ENCODE results near the gene RCN1. TPM values are rescaled to one million over a fixed set of nuclear protein-coding genes. Genes with fewer than 3 reads are reported as not detected.

The RCN1 gene
- total RNA-seq, 1 donor, result 405 TPM

DNA sequence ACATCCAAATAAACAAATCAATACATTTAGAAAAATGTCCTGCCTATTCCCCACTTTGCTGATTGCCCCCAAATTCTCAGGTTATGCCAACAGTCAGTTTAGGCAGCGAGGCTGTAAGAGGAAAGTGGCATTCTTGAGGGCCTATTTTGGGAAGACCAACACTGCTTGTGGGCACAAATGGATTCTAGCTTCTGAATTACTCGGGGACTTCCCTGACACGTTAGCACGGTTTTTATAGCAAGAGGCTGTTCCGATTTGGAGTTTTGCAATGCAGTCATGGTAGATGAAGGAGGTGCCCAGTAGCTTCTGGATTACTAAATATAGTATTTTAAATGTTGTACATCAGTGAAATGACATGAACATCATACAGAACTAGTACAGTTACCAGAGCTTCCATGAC is 13.1 kb downstream of the RCN1 start:
- no peak overlapping the region for H3K27ac ChIP-seq (ENCODE audit: low read depth, low read length)
- no peak overlapping the region for H3K4me2 ChIP-seq (ENCODE audit: insufficient read depth, low read length)
- H3K4me3 ChIP-seq (ENCODE audit: insufficient read depth, low read length), result no peak overlapping the region
- peaks cover 31% of the 10 kb centered on the region for H4K20me1 ChIP-seq (ENCODE audit: insufficient read depth, low read length)
- H3K36me3 ChIP-seq (ENCODE audit: insufficient read depth, low read length), result peaks cover 69% of the 10 kb centered on the region
- TF ChIP-seq, protein P1, sequence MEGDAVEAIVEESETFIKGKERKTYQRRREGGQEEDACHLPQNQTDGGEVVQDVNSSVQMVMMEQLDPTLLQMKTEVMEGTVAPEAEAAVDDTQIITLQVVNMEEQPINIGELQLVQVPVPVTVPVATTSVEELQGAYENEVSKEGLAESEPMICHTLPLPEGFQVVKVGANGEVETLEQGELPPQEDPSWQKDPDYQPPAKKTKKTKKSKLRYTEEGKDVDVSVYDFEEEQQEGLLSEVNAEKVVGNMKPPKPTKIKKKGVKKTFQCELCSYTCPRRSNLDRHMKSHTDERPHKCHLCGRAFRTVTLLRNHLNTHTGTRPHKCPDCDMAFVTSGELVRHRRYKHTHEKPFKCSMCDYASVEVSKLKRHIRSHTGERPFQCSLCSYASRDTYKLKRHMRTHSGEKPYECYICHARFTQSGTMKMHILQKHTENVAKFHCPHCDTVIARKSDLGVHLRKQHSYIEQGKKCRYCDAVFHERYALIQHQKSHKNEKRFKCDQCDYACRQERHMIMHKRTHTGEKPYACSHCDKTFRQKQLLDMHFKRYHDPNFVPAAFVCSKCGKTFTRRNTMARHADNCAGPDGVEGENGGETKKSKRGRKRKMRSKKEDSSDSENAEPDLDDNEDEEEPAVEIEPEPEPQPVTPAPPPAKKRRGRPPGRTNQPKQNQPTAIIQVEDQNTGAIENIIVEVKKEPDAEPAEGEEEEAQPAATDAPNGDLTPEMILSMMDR (IDR thresholded peaks at IDR 0.05; ENCODE audit: extremely low read depth, low read depth, low read length), result no peak
- H2AFZ ChIP-seq (ENCODE audit: low read length), result no peak overlapping the region
- DNase-seq (ENCODE audit: insufficient read length, low spot score, missing footprints), result no peak
- H3K79me2 ChIP-seq (ENCODE audit: insufficient read depth, low read length), result peaks cover 18% of the 10 kb centered on the region
- H3K9me3 ChIP-seq (ENCODE audit: low read depth, low read length), result no peaks in the 10 kb centered on the region
- peaks cover 5% of the 10 kb centered on the region for H3K4me1 ChIP-seq (ENCODE audit: insufficient read depth, low read length)
- no peaks in the 10 kb centered on the region for H3K27me3 ChIP-seq (ENCODE audit: insufficient read depth, low read length)

DNA sequence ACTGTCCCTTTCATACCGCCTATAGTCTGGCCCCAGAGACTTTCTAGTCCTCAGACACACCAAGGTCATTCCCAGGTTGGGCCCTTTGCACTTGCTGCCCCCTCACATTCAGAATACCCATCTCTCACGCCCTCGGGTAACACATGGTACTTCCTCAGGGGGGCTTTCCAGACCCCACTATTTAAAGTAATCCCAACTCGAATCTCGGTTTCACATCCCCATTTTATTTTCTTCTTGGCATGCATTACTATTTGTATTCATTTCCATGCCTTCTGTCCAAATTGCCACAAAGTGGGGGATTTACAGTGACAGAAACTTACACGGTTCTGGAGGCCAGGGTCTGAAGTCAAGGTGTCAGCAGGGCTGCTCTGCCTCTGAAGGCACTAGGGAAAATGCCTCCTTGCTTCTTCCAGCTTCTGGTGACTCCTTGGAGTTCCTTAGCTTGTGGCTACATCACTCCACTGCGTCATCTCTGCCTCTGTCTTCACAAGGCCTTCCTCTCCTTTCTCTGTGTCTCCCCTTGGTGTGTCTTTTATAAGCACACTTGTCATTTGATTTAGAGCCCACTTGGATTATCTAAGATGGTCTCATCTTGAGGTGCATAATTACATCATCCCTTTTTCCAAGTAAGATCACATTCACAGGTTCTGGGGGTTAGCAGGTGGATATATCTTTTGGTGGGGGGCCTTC is 15.1 kb downstream of the RCN1 start:
- DNase-seq (ENCODE audit: insufficient read length, low spot score, missing footprints), result no peak
- Histone ChIP-seq H3K9me3 (ENCODE audit: low read depth, low read length) (no peaks in the 10 kb centered on the region), H3K4me2 (ENCODE audit: insufficient read depth, low read length) (no peak overlapping the region), H3K27me3 (ENCODE audit: insufficient read depth, low read length) (no peaks in the 10 kb centered on the region), H4K20me1 (ENCODE audit: insufficient read depth, low read length) (peaks cover 15% of the 10 kb centered on the region), H3K4me3 (ENCODE audit: insufficient read depth, low read length) (no peak overlapping the region), H2AFZ (ENCODE audit: low read length) (no peak overlapping the region), H3K27ac (ENCODE audit: low read depth, low read length) (no peak overlapping the region), H3K79me2 (ENCODE audit: insufficient read depth, low read length) (peaks cover 7% of the 10 kb centered on the region), H3K4me1 (ENCODE audit: insufficient read depth, low read length) (peaks cover 12% of the 10 kb centered on the region), H3K36me3 (ENCODE audit: insufficient read depth, low read length) (peaks cover 48% of the 10 kb centered on the region)
- TF ChIP-seq, protein P1 (IDR thresholded peaks at IDR 0.05; ENCODE audit: extremely low read depth, low read depth, low read length), result no peak

DNA sequence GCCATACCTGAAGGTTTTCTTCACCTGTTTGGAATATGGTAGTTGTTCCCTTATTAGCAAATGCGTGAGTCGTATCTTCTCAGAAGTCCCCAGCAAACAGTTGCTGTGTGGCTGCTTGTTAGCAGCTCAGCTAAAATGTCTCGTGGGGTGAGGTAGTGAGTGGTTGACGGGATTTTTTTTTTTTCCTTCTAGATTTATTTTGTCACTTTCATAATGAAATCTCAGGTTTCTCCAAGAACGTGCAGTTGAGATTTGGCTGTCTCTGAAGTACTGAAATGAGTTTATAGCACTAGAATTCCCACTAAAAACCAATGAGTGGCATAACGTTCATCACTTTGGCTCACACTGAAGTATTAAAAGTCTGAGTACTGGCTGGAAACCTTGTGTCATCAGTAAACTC is 16.8 kb downstream of the RCN1 start:
- H3K79me2 ChIP-seq (ENCODE audit: insufficient read depth, low read length), result no peaks in the 10 kb centered on the region
- no peaks in the 10 kb centered on the region for H3K27me3 ChIP-seq (ENCODE audit: insufficient read depth, low read length)
- H3K36me3 ChIP-seq (ENCODE audit: insufficient read depth, low read length), result peaks cover 32% of the 10 kb centered on the region
- no peak for DNase-seq (ENCODE audit: insufficient read length, low spot score, missing footprints)
- H3K4me2 ChIP-seq (ENCODE audit: insufficient read depth, low read length), result no peak overlapping the region
- no peaks in the 10 kb centered on the region for H3K9me3 ChIP-seq (ENCODE audit: low read depth, low read length)
- H3K4me1 ChIP-seq (ENCODE audit: insufficient read depth, low read length), result peaks cover 12% of the 10 kb centered on the region
- TF ChIP-seq, protein P1 (IDR thresholded peaks at IDR 0.05; ENCODE audit: extremely low read depth, low read depth, low read length), result no peak
- peaks cover 7% of the 10 kb centered on the region for H4K20me1 ChIP-seq (ENCODE audit: insufficient read depth, low read length)
- no peak overlapping the region for H2AFZ ChIP-seq (ENCODE audit: low read length)
- no peak overlapping the region for H3K4me3 ChIP-seq (ENCODE audit: insufficient read depth, low read length)
- no peak overlapping the region for H3K27ac ChIP-seq (ENCODE audit: low read depth, low read length)

DNA sequence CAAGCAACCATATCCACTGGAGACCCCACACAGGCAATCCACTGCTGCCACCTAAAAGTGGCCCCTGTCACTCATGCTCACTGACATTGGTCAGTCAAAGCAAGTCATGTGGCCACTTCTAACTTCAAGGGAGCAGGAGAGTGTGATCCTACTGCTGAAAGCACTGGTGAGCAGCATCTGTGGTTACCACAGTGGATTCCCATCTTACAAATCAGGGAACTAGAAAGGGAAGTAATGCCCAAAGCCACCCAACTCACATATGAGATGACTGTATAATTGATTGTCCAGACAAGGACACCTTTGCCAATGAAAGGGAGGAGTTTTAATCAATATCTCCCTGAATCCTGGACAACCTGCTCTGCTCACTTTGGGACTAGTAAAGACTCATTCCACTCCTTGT is 17.7 kb downstream of the RCN1 start:
- H2AFZ ChIP-seq (ENCODE audit: low read length), result no peak overlapping the region
- no peaks in the 10 kb centered on the region for H3K27me3 ChIP-seq (ENCODE audit: insufficient read depth, low read length)
- DNase-seq (ENCODE audit: insufficient read length, low spot score, missing footprints), result no peak
- H3K9me3 ChIP-seq (ENCODE audit: low read depth, low read length), result no peaks in the 10 kb centered on the region
- H4K20me1 ChIP-seq (ENCODE audit: insufficient read depth, low read length), result peaks cover 4% of the 10 kb centered on the region
- H3K27ac ChIP-seq (ENCODE audit: low read depth, low read length), result peak overlapping the region; percentile 11
- no peak overlapping the region for H3K4me3 ChIP-seq (ENCODE audit: insufficient read depth, low read length)
- peaks cover 23% of the 10 kb centered on the region for H3K36me3 ChIP-seq (ENCODE audit: insufficient read depth, low read length)
- H3K79me2 ChIP-seq (ENCODE audit: insufficient read depth, low read length), result no peaks in the 10 kb centered on the region
- H3K4me1 ChIP-seq (ENCODE audit: insufficient read depth, low read length), result peaks cover 12% of the 10 kb centered on the region
- peak overlapping the region; percentile 1 for H3K4me2 ChIP-seq (ENCODE audit: insufficient read depth, low read length)
- TF ChIP-seq, protein P1 (IDR thresholded peaks at IDR 0.05; ENCODE audit: extremely low read depth, low read depth, low read length), result no peak
